ENCODE measurements around the gene NKD1.
A peak's percentile ranks its signal among the peaks of the same experiment; 100 is the strongest.
"Not testable (repeated sequence)": the region's sequence is repeated elsewhere in the genome, so short reads cannot be mapped to it uniquely, and the experiment has no call there.

NKD1 gene

DNA sequence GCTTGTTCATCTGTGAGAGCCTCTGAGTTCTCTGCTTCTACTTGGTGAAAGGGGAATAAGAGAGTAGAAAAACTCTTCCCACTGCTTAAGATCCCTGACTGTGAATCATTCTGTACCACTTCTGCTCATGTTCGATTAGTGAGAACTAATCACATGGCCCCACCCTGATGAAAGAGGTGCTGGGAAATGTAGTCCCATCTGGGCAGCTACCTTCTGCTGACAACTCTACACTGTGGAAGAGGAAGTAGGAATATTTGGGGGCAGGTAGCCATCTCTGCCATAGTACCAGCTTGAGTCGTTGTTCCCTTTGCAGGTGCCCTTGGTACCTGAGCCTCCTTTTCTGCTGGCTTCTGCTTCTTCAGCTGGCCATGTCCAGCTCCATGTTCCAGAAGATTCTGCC lies 29.9 kb downstream of the NKD1 start:
- no peak for DNase-seq (ENCODE audit: low spot score)

DNA sequence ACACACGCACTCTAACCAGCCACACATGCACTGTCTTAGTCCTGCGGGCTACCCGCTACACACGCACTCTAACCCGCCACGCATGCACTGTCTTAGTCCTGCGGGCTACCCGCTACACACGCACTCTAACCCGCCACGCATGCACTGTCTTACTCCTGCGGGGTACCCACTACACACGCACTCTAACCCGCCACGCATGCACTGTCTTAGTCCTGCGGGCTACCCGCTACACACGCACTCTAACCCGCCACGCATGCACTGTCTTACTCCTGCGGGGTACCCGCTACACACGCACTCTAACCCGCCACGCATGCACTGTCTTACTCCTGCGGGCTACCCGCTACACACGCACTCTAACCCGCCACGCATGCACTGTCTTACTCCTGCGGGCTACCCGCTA lies 31.2 kb downstream of the NKD1 start:
- DNase-seq (ENCODE audit: low spot score), result not testable (repeated sequence)

- no peak for DNase-seq (ENCODE audit: low spot score)
These were observed 32.1 kb downstream of the NKD1 start for GRCh38 chr16:50580180-50580798.

GRCh38 chr16:50581845-50582244 lies 33.6 kb downstream of the NKD1 start:
- no peak for DNase-seq (ENCODE audit: low spot score)

DNA sequence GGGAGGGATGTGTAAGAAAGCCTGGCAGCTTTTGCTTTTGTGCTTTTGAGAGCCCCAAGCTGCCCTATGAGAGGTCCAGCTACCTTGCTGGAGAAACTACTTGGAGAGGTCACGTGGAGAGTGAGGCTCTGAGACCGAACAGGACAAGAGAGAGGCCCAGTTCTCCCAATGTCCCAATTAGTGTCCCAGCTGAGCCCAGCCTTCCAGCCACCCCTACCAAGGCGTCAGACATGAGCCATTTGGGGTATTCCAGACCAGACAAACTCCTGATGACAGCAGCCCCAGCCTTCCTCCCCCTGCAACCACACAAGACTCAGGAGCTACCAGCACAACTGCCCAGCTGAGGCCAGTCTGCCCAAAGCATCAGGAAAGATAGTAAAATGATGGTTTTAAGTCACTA lies 35.0 kb downstream of the NKD1 start:
- no peak for DNase-seq (ENCODE audit: low spot score)

DNA sequence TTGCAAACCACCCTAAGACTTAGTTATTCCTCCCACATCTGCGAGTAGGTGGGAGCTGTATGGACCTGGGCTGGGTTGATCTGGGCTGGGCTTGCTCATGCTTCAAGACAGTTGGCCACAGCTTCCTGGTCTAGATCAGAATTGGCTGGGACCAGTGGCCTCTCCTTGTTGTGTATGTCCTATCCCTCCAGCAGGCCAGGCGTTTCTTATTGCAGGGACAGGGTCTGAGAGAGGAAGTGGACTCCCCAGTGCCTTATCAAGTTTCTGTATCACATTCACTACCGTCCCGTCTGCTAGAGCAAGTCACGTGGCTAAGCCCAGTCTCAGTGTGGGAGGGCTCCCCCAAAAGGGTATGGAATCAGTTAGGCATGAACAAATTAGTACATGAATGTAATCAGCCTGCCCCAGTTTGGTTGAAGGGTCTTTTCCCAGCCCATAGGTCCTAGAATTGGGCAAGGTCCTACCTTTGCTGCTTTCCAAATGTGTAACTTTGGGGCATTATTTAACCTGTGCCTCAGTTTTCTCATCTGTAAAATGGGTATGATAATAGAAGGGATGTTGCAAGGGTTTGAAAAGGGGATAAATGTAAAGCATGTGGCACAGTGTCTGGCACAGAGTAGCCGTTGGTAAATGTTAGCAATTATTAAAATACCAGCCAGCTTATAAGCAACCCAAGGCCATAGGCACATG lies 36.0 kb downstream of the NKD1 start:
- DNase-seq (ENCODE audit: low spot score), result no peak

DNA sequence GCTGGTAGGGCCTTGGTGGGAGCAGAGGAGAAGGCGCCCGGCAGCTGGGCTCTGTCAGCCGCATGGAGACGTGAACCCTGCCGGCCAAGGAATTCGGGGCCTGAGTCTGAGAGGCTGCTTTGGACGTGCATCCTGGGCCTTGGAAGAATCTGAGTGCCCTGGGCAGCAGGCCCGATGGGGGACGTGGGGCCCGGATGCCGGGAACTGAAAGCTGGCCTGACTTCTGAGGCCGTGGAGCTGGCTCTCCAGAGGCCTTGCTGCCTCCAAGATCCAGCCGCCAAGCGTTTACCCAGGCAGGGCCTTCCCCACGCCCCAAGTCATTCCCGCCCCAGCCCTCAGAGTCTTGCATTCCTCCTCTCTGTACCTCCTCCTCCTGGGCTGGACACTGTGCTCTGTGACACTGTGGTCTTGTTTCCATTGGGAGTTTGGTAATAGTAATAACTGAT lies 37.2 kb downstream of the NKD1 start:
- DNase-seq (ENCODE audit: low spot score), result no peak

- no peak for DNase-seq (ENCODE audit: low spot score)
These were observed 39.3 kb downstream of the NKD1 start for GRCh38 chr16:50587543-50587942.

- no peak for DNase-seq (ENCODE audit: low spot score)
These were observed 40.1 kb downstream of the NKD1 start for GRCh38 chr16:50588276-50588675.

DNA sequence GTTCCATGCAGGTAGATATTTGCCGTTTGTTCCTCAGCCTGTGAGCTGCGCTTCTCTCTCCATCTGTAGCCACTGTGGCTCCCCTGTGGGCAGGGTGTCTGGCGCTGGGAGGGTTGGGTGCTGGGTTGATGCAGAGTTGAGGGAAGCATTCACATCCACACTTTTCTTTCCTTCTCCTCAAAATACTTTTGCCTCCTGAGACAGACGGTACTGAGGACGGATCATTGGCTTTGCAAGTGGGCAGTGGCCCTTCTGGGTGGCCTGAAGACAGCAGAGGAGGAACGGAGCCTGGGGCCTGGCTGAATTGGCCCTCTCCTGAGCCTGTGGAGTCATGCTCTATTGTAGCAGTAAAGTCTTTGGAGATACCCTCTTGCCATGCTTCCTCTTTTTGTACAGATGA lies 43.0 kb downstream of the NKD1 start:
- no peak for DNase-seq (ENCODE audit: low spot score)

- DNase-seq (ENCODE audit: low spot score), result peak; percentile 92
These were observed 43.9 kb downstream of the NKD1 start for GRCh38 chr16:50591800-50592771.

DNA sequence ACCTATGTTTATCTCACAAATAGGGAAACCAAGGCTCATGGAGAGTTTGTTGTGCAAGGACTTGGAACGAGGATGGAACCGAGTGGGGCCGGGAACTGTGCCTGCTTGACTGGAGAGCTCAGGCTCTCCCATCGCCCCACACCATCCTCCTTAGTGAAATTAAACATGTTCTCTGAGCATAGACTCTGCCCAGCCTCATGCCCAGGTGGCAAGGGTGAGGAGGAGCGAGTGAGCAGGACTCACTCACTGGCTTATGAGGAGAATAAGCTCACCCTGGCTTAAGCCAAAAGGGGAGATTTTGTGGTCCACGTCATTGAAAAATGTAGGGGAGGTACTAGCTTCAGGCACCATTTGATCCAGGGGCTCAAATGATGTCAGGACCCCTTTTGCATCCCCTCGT lies 44.8 kb downstream of the NKD1 start:
- no peak for DNase-seq (ENCODE audit: low spot score)

GRCh38 chr16:50593410-50594150 lies 45.4 kb downstream of the NKD1 start:
- DNase-seq (ENCODE audit: low spot score), result peak; percentile 56

GRCh38 chr16:50594308-50595260 lies 46.4 kb downstream of the NKD1 start:
- DNase-seq (ENCODE audit: low spot score), result no peak

DNA sequence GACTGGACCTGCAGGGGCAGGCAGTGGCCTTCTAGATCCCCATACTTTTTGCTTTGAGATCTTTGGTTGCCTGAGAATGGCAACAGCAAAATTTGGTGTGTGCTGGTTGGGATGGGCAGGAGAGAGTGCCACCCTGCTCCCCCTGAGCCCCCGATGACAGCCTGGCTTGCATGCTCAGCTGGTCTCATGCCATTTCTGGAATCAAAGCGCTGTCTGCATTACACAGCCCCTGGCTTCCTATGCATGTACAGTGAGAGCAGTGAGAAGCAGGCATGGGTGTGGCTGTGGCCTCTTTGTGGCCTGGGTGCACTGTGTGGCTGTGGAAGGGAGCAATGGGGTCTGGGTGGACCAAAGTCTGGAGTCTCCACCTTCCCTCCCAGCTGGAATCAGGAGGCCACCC lies 47.7 kb downstream of the NKD1 start:
- DNase-seq (ENCODE audit: low spot score), result no peak

DNA sequence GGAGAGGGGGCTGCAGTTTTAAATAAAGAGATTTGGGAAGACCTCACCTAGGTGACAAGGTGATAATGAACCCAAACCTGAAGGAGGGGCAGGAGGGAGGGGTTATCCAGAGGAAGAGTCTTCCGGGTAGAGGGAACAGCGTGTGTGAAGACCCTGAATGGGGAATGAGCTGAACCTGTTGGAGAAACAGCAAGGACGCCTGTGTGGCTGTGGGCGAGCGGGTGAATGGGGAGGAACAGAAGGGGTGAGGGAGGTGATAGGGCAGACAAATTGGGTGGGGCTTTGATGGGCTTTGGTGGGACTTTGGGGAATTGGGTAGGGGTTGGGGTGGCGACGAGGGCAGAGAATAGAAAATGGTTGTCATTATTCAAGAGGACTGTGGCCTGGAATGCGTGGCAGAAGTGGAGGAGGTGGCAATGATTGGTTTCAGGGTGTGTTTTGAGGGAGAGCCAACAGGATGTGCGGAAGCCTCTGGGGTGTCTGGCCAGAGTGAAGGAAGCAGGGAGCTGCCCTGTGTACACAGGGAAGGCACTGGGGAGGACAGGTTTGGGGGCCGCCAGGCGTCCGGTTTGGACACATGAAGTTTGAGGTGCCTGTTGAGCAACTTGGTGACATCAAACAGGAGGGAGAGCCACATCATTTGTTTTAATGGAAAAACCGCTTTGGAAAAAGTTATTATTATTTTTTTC lies 48.7 kb downstream of the NKD1 start:
- no peak for DNase-seq (ENCODE audit: low spot score)

DNA sequence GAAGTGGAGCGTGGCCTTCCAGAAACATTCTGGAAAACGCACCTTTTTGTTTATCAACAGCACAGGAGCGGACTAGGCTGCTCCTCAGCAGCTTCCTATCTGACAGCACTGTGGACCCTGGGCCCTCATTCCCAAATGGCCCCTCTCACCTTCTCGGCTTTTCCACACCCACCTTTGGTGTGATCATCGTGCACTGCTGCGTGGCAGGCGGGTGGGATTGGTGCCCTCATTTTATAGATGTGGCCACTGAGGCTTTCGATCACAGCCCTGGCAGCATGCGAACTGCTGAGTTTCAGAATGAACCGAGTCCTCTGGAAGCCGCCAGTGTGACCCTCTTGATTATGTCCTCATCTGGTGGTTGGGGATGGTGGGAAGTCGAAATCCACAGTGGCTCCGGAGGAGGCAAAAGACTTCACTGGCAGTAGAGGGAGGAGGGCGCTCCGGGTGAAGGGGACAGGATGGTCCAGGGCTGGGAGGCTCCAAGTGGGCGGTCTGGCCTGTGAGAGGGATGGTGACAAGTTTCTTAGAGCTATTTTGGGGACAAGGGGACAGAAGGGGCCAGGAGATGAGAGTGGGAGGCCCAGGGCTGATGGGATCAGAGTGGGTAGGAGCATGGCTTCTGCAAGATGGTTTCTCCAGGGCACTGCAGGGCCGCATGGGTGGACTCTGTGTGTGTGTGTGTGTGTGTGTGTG lies 49.5 kb downstream of the NKD1 start:
- no peak for DNase-seq (ENCODE audit: low spot score)

- no peak for DNase-seq (ENCODE audit: low spot score)
These were observed 50.2 kb downstream of the NKD1 start for GRCh38 chr16:50598256-50598894.

GRCh38 chr16:50598936-50599361 lies 50.8 kb downstream of the NKD1 start:
- DNase-seq (ENCODE audit: low spot score), result no peak
